Measurements from ENCODE around the gene ASB9. TPM values are rescaled to one million over a fixed set of nuclear protein-coding genes. Genes with fewer than 3 reads are reported as not detected.
"Not testable (repeated sequence)": the region's sequence is repeated elsewhere in the genome, so short reads cannot be mapped to it uniquely, and the experiment has no call there.

The ASB9 gene
- polyA plus RNA-seq, 1 donor from 2014 or later: not detected

- Histone ChIP-seq H3K4me3 (ENCODE audit: low read length) (no peak overlapping the region), H4K20me1 (ENCODE audit: insufficient read depth) (no peaks in the 10 kb centered on the region), H3F3A (ENCODE audit: insufficient read depth, low read length, poor library complexity, severe bottlenecking) (no peaks in the 10 kb centered on the region), H3K9me3 (ENCODE audit: low read length) (no peaks in the 10 kb centered on the region), H3K9ac (ENCODE audit: low read length) (no peak overlapping the region), H3K27me3 (ENCODE audit: insufficient read depth, low read depth, low read length) (no peaks in the 10 kb centered on the region), H2AFZ (ENCODE audit: low read depth, low read length) (no peak overlapping the region), H3K36me3 (ENCODE audit: insufficient read depth, low read length) (no peaks in the 10 kb centered on the region), H3K4me2 (ENCODE audit: low read length) (no peak overlapping the region), H3K79me2 (replicated peaks; ENCODE audit: insufficient read depth, low read length) (no peaks in the 10 kb centered on the region), H3K27ac (ENCODE audit: low read length) (no peak overlapping the region), H3K9me2 (ENCODE audit: insufficient read depth, low read length) (no peaks in the 10 kb centered on the region)
- TF ChIP-seq CTCF (IDR thresholded peaks at IDR 0.05; ENCODE audit: poor library complexity, severe bottlenecking) (no peak), POLR2AphosphoS5 (IDR thresholded peaks at IDR 0.05) (no peak), EZH2 (IDR thresholded peaks at IDR 0.05; ENCODE audit: borderline replicate concordance, insufficient read depth, low read length, poor library complexity, severe bottlenecking) (no peak), TAF1 (IDR thresholded peaks at IDR 0.05; ENCODE audit: low read depth) (no peak), RAD21 (conservative IDR thresholded peaks at IDR 0.05) (no peak), EP300 (conservative IDR thresholded peaks at IDR 0.05; ENCODE audit: poor library complexity, severe bottlenecking) (no peak), SMC3 (conservative IDR thresholded peaks at IDR 0.05; ENCODE audit: poor library complexity) (no peak), REST (IDR thresholded peaks at IDR 0.05; ENCODE audit: borderline replicate concordance) (no peak), MXI1 (conservative IDR thresholded peaks at IDR 0.05; ENCODE audit: poor library complexity, severe bottlenecking) (no peak)
These were observed 67.3 kb downstream of the ASB9 start for GRCh38 chrX:15202454-15203177.

GRCh38 chrX:15200871-15201270, 69.0 kb downstream of the ASB9 start:
- no peaks in the 10 kb centered on the region for H3K27me3 ChIP-seq (ENCODE audit: insufficient read depth, low read depth, low read length)
- no peak overlapping the region for H3K27ac ChIP-seq (ENCODE audit: low read length)
- H3K9ac ChIP-seq (ENCODE audit: low read length): no peak overlapping the region
- H3K4me3 ChIP-seq (ENCODE audit: low read length): no peak overlapping the region
- TF ChIP-seq SMC3 (conservative IDR thresholded peaks at IDR 0.05; ENCODE audit: poor library complexity) (no peak), CTCF (IDR thresholded peaks at IDR 0.05; ENCODE audit: poor library complexity, severe bottlenecking) (no peak), REST (IDR thresholded peaks at IDR 0.05; ENCODE audit: borderline replicate concordance) (no peak), RAD21 (conservative IDR thresholded peaks at IDR 0.05) (no peak), TAF1 (IDR thresholded peaks at IDR 0.05; ENCODE audit: low read depth) (no peak), POLR2AphosphoS5 (IDR thresholded peaks at IDR 0.05) (no peak), EP300 (conservative IDR thresholded peaks at IDR 0.05; ENCODE audit: poor library complexity, severe bottlenecking) (no peak), EZH2 (IDR thresholded peaks at IDR 0.05; ENCODE audit: borderline replicate concordance, insufficient read depth, low read length, poor library complexity, severe bottlenecking) (no peak), MXI1 (conservative IDR thresholded peaks at IDR 0.05; ENCODE audit: poor library complexity, severe bottlenecking) (no peak)
- no peak overlapping the region for H3K4me2 ChIP-seq (ENCODE audit: low read length)
- no peaks in the 10 kb centered on the region for H3K79me2 ChIP-seq (replicated peaks; ENCODE audit: insufficient read depth, low read length)
- H3K9me3 ChIP-seq (ENCODE audit: low read length): no peaks in the 10 kb centered on the region
- no peaks in the 10 kb centered on the region for H3F3A ChIP-seq (ENCODE audit: insufficient read depth, low read length, poor library complexity, severe bottlenecking)
- no peaks in the 10 kb centered on the region for H3K36me3 ChIP-seq (ENCODE audit: insufficient read depth, low read length)
- H4K20me1 ChIP-seq (ENCODE audit: insufficient read depth): no peaks in the 10 kb centered on the region
- no peak overlapping the region for H2AFZ ChIP-seq (ENCODE audit: low read depth, low read length)
- H3K9me2 ChIP-seq (ENCODE audit: insufficient read depth, low read length): no peaks in the 10 kb centered on the region

- not testable (repeated sequence) for H3K9me3 ChIP-seq (ENCODE audit: low read length); H3K27me3 ChIP-seq (ENCODE audit: insufficient read depth, low read depth, low read length); H3K36me3 ChIP-seq (ENCODE audit: insufficient read depth, low read length)
These were observed 71.2 kb downstream of the ASB9 start for GRCh38 chrX:15198608-15199202.

More at GRCh38 chrX:15198608-15199202, 71.2 kb downstream of the ASB9 start:
- H3F3A ChIP-seq (ENCODE audit: insufficient read depth, low read length, poor library complexity, severe bottlenecking); H3K9me2 ChIP-seq (ENCODE audit: insufficient read depth, low read length); H3K4me2 ChIP-seq (ENCODE audit: low read length); H3K27ac ChIP-seq (ENCODE audit: low read length); H3K79me2 ChIP-seq (replicated peaks; ENCODE audit: insufficient read depth, low read length); H4K20me1 ChIP-seq (ENCODE audit: insufficient read depth); H2AFZ ChIP-seq (ENCODE audit: low read depth, low read length); H3K4me3 ChIP-seq (ENCODE audit: low read length); H3K9ac ChIP-seq (ENCODE audit: low read length): not testable (repeated sequence)

Data from neural cell (in vitro differentiated cells).